OCI-M1 (cell line): Measurements from ENCODE around the gene SIRT6.
"Not testable (repeated sequence)": the region's sequence is repeated elsewhere in the genome, so short reads cannot be mapped to it uniquely, and the experiment has no call there.

Source experiments
- DNase-seq: peaks from one replicate; lab custom pipeline; 2025; lab: John Stamatoyannopoulos, UW

SIRT6 gene

DNA sequence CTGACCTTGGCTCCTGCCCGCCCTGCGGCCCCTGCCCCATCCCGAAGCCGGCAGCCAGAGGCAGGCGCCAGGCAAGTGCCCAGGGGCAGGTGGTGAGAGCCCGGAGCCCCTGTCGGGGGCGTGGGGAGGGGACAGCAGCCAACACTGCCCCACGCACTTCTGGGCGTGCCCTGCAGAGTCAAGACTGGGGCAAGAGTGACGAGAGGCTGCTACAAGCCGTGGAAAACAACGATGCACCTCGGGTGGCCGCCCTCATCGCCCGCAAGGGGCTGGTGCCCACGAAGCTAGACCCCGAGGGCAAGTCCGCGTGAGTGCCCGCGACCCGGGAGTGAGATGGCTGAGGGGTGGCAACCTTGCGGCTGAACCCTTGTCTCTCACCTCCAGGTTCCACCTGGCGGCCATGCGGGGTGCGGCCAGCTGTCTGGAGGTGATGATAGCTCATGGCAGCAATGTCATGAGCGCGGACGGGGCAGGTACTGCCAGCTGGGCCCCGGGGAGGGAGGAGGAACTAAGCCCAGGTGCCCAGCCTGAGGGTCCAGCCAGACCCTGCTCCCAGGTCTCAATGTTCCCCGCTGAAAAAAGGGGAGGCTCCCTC lies 17.4 kb upstream of the SIRT6 start:
- no peak for DNase-seq

DNA sequence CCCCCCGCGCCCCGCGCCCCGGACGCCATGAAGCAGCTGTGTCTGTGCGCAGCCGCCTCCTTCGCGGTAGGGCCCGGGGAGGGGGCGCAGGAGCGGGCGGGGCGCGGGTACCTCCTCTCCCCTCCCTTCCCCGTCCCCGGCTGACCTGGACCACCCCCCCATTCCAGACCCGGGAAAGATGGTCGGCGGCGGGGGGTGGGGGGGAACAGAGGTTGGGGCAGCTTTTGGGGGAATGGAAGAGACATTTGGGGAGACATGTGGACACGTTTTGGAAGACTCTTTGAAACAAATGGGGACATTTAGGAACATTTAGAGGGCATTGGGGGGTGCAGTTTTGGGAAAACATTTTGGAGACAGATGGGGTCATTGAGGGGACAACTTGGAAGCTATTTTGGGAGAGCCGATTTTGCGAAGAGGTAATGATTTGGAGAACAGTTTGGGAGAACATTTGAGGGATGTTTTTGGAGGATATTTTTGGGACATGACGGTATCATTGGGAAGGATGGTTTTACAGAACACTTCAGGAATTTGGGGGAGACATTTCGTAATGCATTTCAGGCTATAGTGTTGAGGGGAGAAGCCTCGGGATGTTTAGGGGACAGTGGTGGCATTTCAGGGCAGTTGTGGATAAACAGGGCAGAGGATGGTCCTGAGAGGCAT lies 16.2 kb upstream of the SIRT6 start:
- DNase-seq, result no peak

DNA sequence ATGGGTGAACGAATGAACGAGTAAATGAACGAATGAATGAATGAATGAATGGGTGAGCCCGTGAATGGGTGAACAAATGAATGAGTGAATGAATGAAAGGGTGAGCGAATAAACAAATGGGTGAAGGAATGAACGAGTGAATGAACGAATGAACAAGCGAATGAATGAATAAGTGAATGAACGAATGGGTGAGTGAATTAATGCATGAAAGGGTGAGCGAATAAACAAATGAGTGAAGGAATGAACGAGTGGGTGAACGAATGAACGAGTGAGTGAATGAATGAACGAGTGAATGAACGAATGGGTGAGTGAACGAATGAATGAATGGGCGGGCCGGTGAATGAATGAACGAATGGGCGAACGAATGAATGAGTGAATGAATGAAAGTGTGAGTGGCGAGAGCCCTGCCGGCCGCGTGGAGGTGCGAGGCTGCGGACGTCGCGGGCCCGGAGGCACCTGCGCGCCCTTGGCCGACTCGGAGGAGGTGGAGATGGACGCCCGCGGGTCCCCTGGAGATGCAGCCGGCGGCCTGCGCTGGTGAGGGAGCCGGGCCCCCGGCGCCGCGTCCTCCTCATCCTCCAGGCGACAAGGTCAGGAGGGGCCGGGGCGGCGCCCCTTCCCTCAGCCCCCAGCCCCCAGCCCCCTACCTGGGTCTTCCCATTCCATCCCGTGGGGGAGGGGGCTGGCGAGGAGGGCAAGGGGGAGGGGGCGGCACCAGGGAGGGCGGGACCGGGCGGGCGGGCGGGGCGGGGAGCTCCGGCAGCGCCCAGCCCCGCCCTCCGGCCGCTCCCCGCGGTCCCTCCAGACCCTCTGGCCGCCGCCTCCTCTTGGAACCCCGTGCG lies 15.5 kb upstream of the SIRT6 start:
- DNase-seq, result no peak

GRCh38 chr19:4197228-4197624 lies 14.9 kb upstream of the SIRT6 start:
- no peak for DNase-seq

- no peak for DNase-seq
Observed at GRCh38 chr19:4196587-4197148, 14.3 kb upstream of the SIRT6 start.

DNA sequence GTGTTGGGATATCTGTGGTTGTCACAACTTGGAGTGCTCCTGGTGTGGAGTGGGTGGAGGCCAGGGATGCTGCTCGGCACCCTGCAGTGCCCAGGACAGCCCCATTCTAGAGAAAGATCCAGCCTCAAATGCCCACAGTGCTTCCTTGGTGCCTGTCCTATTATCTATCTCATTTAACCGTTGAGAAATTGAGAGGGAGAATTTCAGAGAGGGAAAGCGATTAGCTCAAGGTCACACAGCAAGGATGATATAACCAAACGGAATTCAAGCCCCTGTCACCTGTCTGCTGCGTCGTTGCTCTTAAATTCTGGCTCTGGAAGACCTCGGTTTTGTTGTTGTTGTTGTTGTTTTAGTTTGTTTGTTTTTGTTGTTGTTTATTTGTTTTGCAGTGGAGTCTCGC lies 13.6 kb upstream of the SIRT6 start:
- no peak for DNase-seq

DNA sequence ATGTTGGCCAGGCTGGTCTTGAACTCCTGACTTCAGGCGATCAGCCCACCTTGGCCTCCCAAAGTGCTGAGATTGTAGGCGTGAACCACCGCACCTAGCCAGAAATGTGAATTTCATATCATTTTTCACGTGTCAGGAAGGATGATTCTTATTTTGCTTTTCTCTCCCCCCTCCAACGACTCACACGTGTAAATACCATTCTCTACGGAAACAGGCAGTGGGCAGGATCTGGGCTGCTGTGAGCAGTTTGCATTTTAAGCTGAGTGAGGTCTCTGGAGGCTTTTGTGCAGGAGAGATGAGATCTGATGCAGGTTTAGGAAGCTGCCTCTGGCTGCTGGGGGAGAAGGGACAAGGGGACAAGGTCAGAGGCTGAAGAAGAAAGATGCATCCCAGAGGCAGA lies 12.0 kb upstream of the SIRT6 start:
- no peak for DNase-seq

DNA sequence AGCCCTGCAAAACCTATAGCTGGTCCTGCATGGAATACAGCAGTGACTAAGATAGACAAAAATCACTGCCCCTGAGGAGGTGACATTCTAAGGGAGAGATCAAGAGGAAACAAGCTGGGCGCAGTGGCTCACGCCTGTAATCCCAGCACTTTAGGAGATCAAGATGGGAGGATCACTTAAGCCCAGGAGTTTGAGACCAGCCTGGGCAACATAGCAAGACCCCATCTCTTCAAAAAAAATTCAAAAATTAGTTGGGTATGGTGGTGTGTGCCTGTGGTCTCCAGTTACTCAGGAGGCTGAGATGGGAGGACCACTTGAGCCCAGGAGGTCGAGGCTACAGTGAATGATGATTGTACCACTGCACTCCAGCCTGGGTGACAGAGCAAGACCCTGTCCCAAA lies 10.2 kb upstream of the SIRT6 start:
- not testable (repeated sequence) for DNase-seq

GRCh38 chr19:4189641-4190040 lies 7.3 kb upstream of the SIRT6 start:
- no peak for DNase-seq

DNA sequence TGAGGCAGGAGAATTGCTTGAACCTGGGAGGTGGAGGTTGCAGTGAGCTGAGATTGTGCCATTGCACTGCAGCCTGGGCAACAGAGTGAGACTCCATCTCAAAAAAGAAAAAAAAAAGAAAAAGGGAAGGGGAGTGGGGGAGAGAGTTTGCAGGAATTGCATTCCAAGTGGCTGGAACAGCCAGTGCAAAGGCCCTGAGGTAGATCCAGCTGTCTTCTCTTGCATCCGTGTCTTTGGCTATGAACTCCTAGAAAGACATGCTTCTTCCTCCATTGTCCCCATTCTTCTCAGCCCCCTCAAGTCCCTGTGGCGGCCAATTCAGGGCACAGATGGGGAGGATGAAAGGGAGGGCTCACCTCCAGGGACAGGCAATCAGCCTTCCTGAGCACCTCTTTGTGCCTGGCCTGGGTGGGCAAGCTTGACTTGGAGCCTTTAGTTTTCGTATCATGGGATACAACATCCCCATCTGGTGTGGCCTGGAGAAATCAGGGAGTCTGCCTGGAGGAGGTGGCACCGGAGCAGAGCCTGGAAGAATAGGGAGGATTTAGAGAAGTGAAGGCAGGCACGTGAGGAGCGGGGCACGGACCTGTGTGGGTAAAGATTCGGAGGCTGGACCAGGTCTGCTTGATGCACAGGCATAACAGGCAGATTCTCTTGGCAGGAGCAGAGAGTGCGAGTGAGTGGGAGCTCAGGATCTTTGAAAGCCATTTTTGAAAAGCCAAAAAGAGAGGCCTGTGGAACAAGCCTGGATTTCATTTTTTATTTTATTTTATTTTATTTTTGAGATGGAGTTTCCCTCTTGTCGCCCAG lies 5.2 kb upstream of the SIRT6 start:
- DNase-seq, result no peak

DNA sequence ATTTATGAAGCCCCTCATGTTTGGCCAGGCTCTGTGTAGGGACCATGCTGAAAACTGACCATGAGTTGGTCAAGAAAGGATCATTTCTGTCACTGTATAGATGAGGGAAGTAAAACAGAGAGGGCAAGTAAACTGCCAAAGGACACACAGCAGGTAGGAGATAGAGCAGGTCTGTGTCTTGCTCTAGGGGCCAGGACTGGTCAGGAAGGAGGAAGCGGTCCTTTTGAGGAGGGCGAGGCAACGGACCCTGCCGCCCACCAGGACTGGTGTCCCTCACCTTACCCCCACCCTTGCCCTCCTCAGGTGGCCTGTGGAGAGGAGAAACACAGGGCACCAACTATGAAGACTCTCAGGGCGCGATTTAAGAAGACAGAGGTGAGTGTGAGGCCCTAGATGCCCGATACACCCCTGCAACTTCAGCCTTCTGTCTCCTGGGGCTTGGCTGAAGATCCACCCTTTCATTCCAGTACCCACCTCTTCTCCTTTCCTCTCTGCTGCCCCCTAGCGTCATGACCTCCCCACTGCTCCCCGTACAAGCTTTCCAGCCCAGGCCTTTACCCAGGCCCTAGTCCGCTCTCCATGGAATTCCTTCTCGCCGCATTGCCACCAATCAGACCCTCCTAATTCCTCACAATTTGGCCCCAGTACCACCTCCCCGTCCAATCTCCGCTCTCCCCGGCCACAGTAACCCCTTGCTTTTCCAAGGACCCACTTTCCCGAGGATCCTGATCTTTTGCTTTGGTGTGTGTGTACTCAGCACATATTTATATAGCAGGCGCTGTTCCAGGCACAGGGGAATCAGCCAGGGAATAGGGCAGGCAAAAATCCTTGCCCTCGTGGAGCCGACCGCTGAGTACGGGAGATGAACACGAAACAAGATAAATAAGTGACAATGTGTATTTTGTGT lies 4.0 kb upstream of the SIRT6 start:
- peak; percentile 83 for DNase-seq

GRCh38 chr19:4185413-4186086 lies 3.2 kb upstream of the SIRT6 start:
- DNase-seq, result no peak

DNA sequence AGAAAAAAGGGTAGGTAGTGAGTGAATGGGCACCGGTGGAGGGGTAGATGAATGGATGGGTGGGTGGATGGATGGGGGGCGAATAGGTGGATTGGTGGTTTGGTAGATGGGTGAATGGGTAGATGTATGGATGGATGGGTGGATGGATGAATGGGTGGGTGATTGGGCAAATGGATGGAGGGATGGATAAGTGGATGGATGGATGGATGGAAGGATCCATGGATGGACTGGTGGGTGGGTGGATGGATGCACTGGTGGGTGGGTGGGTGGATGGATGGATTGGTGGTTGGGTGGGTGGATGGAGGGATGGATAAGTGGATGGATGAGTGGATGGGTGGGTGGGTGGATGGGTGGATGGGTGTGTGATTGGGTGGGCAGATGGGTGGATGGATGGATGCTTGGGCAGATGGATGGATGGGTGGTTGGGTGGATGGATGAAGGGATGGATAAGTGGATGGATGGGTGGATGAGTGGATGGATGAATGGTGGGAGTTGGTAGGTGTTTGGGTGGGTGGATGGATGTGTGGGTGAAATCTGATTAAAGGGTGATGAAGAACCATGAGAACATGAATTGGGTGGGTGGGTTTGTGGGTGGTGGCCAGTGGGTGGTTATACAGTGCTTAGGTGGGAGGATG lies 2.5 kb upstream of the SIRT6 start:
- no peak for DNase-seq

GRCh38 chr19:4183967-4184717 lies 1.8 kb upstream of the SIRT6 start:
- DNase-seq, result no peak

DNA sequence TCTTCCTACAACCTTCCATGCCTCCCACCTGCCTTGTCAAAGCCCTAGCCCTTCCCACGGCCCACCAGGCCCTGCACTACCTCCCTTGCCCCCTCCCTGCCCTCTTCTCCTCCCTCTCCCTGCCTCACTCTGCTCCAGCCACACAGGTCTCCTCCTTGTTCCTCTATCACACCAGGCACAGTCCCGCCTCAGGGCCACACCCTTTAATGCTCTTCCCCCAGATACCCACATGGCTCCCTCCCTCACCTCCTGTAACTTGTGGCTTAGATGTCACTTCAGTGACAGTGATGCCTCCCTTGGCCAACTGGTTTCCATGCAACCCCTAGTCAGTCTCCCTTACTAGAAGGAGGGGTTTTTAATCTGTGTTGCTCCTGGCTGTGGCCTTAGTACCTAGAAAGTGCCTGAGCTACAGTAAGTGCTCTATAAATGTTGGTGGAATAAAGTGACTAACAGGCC lies 1.3 kb downstream of the SIRT6 start:
- peak; percentile 43 for DNase-seq

DNA sequence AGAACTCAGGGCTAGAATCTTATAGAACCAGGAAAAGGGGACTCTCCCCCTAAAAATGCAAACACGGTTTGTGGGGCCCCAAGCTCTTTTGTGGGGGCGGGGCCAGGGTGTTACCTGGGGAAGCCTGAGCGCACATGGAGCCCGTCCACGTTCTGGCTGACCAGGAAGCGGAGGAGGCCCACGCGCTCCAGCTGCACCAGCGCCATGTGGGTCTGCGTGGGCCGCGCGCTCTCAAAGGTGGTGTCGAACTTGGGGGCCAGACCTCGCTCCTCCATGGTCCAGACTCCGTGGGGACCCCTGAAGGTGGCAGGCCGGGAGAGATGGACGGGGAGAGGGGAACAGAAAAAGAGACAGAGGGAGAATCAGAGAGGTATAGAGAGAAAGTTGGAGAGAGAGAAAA lies 3.4 kb downstream of the SIRT6 start:
- DNase-seq, result no peak

GRCh38 chr19:4177146-4177545 lies 5.2 kb downstream of the SIRT6 start:
- DNase-seq, result no peak

DNA sequence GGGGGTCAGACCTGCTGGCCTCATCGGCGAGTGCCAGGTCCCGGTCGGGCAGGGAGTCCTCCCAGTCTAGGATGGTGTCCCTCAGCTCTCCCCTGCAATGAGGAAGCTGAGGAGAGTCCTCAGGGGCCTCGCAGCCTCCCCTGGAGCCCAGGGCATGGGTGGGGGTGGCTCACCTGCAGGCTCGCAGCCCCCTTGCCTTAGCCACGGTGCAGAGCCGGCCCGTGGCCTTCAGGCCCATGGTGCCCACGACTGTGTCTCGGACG lies 6.8 kb downstream of the SIRT6 start:
- DNase-seq, result no peak

DNA sequence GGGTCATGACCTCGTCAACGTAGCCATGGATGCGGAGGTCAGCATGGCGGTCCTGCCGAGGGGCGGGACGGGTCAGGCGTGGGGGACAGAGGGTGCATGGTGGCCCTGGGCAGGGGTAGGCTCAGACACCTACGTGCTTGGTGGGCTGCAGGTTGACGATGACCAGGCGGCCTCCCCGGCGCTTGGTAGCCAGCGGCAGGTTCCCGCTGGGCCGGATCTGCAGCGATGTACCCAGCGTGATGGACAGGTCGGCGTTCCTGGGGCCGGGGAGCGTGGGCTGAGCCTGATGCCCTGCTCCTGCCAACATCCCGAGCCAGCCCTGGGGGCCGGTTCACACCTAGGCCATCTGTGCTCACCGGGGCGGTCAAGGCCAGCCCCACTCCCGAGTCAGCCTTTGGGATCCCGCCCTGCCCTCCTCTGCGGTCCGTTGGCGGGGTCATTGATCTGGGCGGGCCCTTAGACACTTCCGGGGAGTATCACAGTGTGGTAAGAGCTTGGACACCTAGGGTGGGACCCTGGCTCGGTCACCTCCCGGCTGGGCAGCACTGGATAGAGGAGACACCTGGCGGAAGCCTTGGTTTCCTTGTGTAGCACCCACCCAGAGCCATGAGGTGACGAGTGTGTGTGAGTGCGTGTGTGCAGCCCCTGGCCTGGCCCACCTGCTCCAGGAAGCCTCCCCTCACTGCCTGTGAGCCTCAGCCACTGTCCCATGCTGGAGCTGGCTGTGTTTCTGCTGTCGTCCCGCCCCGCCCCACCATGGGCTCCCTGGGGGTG lies 7.3 kb downstream of the SIRT6 start:
- no peak for DNase-seq
